Spleen (tissue), 11 donors: ENCODE measurements around the gene MRPL55. TPM values are rescaled to one million over a fixed set of nuclear protein-coding genes. Genes with fewer than 3 reads are reported as not detected.

Source experiments
- DNase-seq: peaks from one replicate; pipeline ENCODE4 v3.0.0-alpha.2; 2020
- H3K27ac ChIP-seq, 8 donors: fragments of 200-600 bp; sonication (generic) in 7 of 8; 1 replicate in 4 of 8; 2 replicates in 4 of 8; pipeline versions ENCODE4 v1.5.0 to v1.8.0; 2016 to 2021; ENCODE audit warnings: inconsistent platforms in 4 of 8, mild to moderate bottlenecking in 4 of 8, moderate library complexity in 1 of 8
- H3K27me3 ChIP-seq, 7 donors: fragments of 200-600 bp; sonication (generic) in 6 of 7; replicated peaks in 1 of 7; 1 replicate in 4 of 7; 2 replicates in 3 of 7; pipeline versions ENCODE4 v1.5.0 to v1.8.0; 2016 to 2021; ENCODE audit warnings: inconsistent platforms in 3 of 7, mild to moderate bottlenecking in 1 of 7
- H3K36me3 ChIP-seq, 6 donors: fragments of 200-600 bp; sonication (generic) in 5 of 6; 1 replicate in 4 of 6; 2 replicates in 2 of 6; pipeline versions ENCODE4 v1.5.0 to v1.8.0; 2016 to 2021; ENCODE audit warnings: inconsistent platforms in 2 of 6
- H3K4me1 ChIP-seq, 6 donors: fragments of 200-600 bp; sonication (generic) in 5 of 6; 1 replicate in 3 of 6; 2 replicates in 3 of 6; pipeline versions ENCODE4 v1.5.0 to v1.8.0; 2016 to 2021; ENCODE audit warnings: inconsistent platforms in 3 of 6
- H3K4me3 ChIP-seq, 8 donors: fragments of 200-600 bp; sonication (generic) in 7 of 8; 1 replicate in 4 of 8; 2 replicates in 4 of 8; pipeline versions ENCODE4 v1.5.0 to v1.8.0; 2016 to 2021; ENCODE audit warnings: inconsistent platforms in 4 of 8, mild to moderate bottlenecking in 4 of 8, moderate library complexity in 2 of 8
- H3K9me3 ChIP-seq, 8 donors: fragments of 200-600 bp; sonication (generic) in 7 of 8; 1 replicate in 4 of 8; 2 replicates in 4 of 8; pipeline versions ENCODE4 v1.5.0 to v1.8.0; 2016 to 2021; ENCODE audit warnings: inconsistent platforms in 4 of 8
- POLR2A ChIP-seq, 3 donors: fragments of 450-650 bp; IDR thresholded peaks; one replicate each; pipeline ENCODE4 v1.5.1; 2017; ENCODE audit warnings: antibody characterized with exemption in 3 of 3, mild to moderate bottlenecking in 1 of 3
- POLR2AphosphoS5 ChIP-seq, 3 donors: sonication (generic); formaldehyde crosslinking; IDR thresholded peaks; one replicate each; pipeline ENCODE4 v1.5.1; 2017; ENCODE audit warnings: antibody characterized with exemption in 3 of 3
- WGBS, 5 donors: extraction: QIAGEN DNeasy Blood & Tissue Kit in 3 of 5; methylation state at CpG; one replicate each; pipeline versions ENCODE4 v1.1.5 to v1.1.7; 2013 to 2018; 5-methylcytosine and 5-hydroxymethylcytosine counted together
- intact Hi-C: fragments of 100-400 bp; cut with DNase I; formaldehyde crosslinking; loops from one replicate; pipeline ENCODE4 v1.15.0; 2023; ENCODE audit warnings: low total_unique reads
- polyA plus RNA-seq, 3 donors: library from polyadenylated mRNA; stranded (reverse); fragments of 200-250 nt; gene quantifications; one replicate each; pipeline ENCODE4 v1.2.1, GENCODE V29; 2013
- total RNA-seq, 7 donors: library from RNA; depleted of rRNA in 3 of 7; stranded (reverse); fragments of >200 nt in 3 of 7; fragmentation: NEBNext Ultra II Directional in 4 of 7; extraction: Animal tissue kit (Norgen Biotek cat#: 25700) in 4 of 7; gene quantifications; one replicate each; pipeline versions ENCODE4 v1.1.0 to v1.2.1, GENCODE V29; 2016 to 2021
- TF ChIP-seq, protein P1 (sequence below), 11 experiments: fragments of 200-600 bp in 7 of 11; fragments of 450-650 bp in 4 of 11; sonication (generic) in 4 of 11; IDR thresholded peaks in 8 of 11; conservative IDR thresholded peaks in 3 of 11; 1 replicate in 7 of 11; 2 replicates in 4 of 11; pipeline versions ENCODE4 v1.4.0 to v1.8.0; 2016 to 2021; ENCODE audit warnings: antibody characterized with exemption in 11 of 11, inconsistent platforms in 4 of 11, mild to moderate bottlenecking in 1 of 11
- donor health status: healthy with polysubstance abuse.
- donor health status: DM: no; HTN: no; CAD: no; lungs with moderate emphysema.
- donor health status: DM: no; HTN: no; CAD: no.
- donor health status: Bipolar disorder and iron deficiency.
- donor health status: healthy.
- donor health status: DM: no; HTN: no; CAD: no.
- donor health status: DM: yes; HTN: yes; CAD: no.

Gene MRPL55
- total and polyA plus RNA-seq, 10 donors = 32.3 to 114 (median 72.1) TPM

DNA sequence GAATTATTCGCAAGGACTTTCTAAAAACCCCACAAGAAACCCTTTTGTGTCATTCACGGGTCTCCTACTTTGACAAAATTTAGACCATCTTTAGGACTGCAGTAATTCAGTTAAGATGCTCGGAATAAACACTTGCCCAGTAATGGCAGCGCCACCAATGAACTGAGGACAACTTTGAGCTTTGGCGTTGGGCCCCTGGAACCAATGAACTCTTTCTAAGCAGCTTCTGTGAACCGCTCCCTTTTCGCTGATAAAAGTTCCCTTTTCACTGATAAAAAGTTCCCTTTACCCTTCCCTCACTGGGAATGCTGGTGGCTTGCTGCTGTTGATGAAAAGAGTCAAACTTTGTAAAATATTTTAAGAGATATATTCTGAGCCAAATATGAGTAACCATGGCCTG, 1.5 kb upstream of the MRPL55 start:
- Histone ChIP-seq H3K9me3 (no peaks in the 10 kb centered on the region), H3K4me3 (peak overlapping the region in 1 of 8 donors; percentile 89), H3K36me3 (peaks cover 0 to 26% (median 20%) of the 10 kb centered on the region in 6 donors), H3K27me3 (no peaks in the 10 kb centered on the region), H3K27ac (peak overlapping the region in 6 of 8 donors; percentile 86 to 96 (median 92)), H3K4me1 (peaks cover 11 to 41% (median 28%) of the 10 kb centered on the region in 6 donors)
- TF ChIP-seq POLR2AphosphoS5 (IDR thresholded peaks at IDR 0.05) (no peak), POLR2A (IDR thresholded peaks at IDR 0.05) (no peak)
- TF ChIP-seq, protein P1, sequence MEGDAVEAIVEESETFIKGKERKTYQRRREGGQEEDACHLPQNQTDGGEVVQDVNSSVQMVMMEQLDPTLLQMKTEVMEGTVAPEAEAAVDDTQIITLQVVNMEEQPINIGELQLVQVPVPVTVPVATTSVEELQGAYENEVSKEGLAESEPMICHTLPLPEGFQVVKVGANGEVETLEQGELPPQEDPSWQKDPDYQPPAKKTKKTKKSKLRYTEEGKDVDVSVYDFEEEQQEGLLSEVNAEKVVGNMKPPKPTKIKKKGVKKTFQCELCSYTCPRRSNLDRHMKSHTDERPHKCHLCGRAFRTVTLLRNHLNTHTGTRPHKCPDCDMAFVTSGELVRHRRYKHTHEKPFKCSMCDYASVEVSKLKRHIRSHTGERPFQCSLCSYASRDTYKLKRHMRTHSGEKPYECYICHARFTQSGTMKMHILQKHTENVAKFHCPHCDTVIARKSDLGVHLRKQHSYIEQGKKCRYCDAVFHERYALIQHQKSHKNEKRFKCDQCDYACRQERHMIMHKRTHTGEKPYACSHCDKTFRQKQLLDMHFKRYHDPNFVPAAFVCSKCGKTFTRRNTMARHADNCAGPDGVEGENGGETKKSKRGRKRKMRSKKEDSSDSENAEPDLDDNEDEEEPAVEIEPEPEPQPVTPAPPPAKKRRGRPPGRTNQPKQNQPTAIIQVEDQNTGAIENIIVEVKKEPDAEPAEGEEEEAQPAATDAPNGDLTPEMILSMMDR (IDR thresholded peaks at IDR 0.05 in 8 of 11, conservative IDR thresholded peaks at IDR 0.05 in 3 of 11) = no peak
- WGBS, 5 donors = 85 to 96% (median 95%) methylated on average over 7 of the region's 7 CpGs
- intact Hi-C loops = no loop called here
- no peak for DNase-seq

DNA sequence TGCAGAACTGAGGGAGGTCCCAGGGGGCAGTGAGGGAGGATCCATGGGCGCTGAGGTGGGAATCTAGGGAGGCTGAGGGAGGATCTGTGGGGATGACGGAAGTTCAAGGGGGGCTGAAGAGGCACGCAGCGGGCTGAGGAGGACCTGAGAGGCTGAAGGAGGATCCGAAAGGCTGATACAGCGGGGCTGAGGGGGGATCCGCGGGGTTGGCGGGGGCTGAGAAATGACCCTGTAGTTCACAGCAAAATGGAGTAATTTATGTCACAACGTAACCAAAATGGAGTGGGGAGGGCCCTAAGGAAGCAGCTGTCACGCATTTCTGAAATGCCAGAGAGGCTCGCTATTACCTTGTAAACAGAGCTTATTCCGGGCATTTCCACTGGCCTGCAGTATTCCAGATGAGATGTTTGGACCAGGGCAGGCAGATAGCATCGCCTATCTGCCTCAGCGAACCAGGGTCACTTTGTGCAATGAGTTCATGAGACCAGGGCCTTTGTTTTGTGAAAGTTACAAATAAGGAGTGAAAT, 926 bp upstream of the MRPL55 start:
- TF ChIP-seq POLR2A (IDR thresholded peaks at IDR 0.05) (no peak), POLR2AphosphoS5 (IDR thresholded peaks at IDR 0.05) (peak in 1 of 3 donors; percentile 21)
- Histone ChIP-seq H3K36me3 (peaks cover 0 to 27% (median 20%) of the 10 kb centered on the region in 6 donors), H3K4me3 (peak overlapping the region; percentile 66 to 95 (median 90)), H3K27me3 (no peaks in the 10 kb centered on the region), H3K4me1 (peaks cover 11 to 45% (median 28%) of the 10 kb centered on the region in 6 donors), H3K27ac (peak overlapping the region; percentile 75 to 96 (median 88)), H3K9me3 (no peaks in the 10 kb centered on the region)
- no peak for DNase-seq
- WGBS, 5 donors = 33 to 48% (median 37%) methylated on average over 15 of the region's 15 CpGs
- intact Hi-C loops = no loop called here

DNA sequence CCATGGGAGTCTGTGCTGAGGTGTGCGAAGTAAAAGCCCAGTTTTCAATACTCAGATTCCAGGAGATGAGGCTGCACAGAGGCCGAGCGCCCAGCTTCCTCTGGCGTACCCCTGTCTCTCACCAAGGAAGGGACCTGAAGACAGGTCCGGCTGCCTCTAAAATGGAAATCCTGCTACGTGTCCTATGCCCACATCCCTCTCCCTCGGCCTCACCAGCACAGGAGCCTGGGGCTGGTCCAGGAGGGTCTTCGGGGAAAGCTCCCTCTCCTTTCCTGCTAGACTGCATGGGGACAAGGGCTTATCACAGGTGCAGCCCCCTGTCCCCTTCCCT, 392 bp downstream of the MRPL55 start:
- H3K27ac ChIP-seq = peak overlapping the region; percentile 84 to 96 (median 89)
- intact Hi-C loops = no loop called here

DNA sequence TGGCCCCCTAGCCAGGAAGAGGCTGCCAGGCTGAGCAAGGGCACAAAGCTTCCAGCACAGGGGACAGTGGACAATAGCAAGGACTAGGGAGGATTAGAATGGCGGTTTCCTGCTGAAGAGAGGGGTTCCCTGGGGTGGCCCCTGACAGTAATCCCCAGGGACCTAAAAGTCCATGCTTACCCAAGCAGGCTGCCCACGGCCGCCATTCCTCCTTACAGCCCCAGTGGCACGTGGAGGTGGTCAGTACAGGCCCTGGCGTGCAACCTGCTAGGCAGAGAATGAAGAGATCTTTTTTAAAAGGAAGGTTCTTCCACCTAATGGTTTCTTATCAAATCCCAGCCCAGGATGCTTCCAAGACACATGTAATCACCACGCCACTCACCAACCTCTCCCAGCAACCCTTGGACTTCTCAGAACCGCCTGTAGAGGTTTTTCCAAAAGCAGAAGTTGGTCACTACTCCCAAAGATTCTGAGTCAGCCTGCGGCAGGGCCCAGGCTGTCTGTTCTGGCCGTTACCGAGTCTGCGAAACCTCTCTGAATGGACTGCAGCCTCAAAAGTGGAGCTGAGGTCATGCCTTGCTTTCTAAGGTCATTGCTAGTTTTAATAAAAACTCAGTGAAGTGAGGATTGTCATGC, 926 bp downstream of the MRPL55 start:
- peak; percentile 82 for DNase-seq
- no peaks in the 10 kb centered on the region for H3K27me3 ChIP-seq
- TF ChIP-seq, protein P1 (IDR thresholded peaks at IDR 0.05 in 8 of 11, conservative IDR thresholded peaks at IDR 0.05 in 3 of 11) = no peak
- no peak for TF ChIP-seq POLR2AphosphoS5 (IDR thresholded peaks at IDR 0.05)
- no peak for TF ChIP-seq POLR2A (IDR thresholded peaks at IDR 0.05)
- H3K9me3 ChIP-seq = no peaks in the 10 kb centered on the region
- peak overlapping the region in 7 of 8 donors; percentile 84 to 96 (median 90) for H3K27ac ChIP-seq
- peaks cover 20 to 63% (median 43%) of the 10 kb centered on the region in 6 donors for H3K4me1 ChIP-seq
- peaks cover 0 to 27% (median 20%) of the 10 kb centered on the region in 6 donors for H3K36me3 ChIP-seq
- intact Hi-C loops = no loop called here
- WGBS, 5 donors = 66 to 79% (median 70%) methylated on average over 11 of the region's 11 CpGs
- peak overlapping the region; percentile 66 to 95 (median 90) for H3K4me3 ChIP-seq

More for the DNA sequence above, 392 bp downstream of the MRPL55 start:
- TF ChIP-seq POLR2AphosphoS5 (IDR thresholded peaks at IDR 0.05) (no peak), POLR2A (IDR thresholded peaks at IDR 0.05) (no peak)
- TF ChIP-seq, protein P1 (IDR thresholded peaks at IDR 0.05 in 8 of 11, conservative IDR thresholded peaks at IDR 0.05 in 3 of 11) = no peak
- peaks cover 17 to 59% (median 37%) of the 10 kb centered on the region in 6 donors for H3K4me1 ChIP-seq
- H3K27me3 ChIP-seq = no peaks in the 10 kb centered on the region
- no peaks in the 10 kb centered on the region for H3K9me3 ChIP-seq
- H3K36me3 ChIP-seq = peaks cover 0 to 27% (median 20%) of the 10 kb centered on the region in 6 donors
- WGBS, 5 donors = 0 to 6% (median 5%) methylated on average over 3 to 8 of the region's 8 CpGs
- peak overlapping the region; percentile 66 to 95 (median 90) for H3K4me3 ChIP-seq
- DNase-seq = no peak
